ENCODE data around the gene IFITM10. TPM values are rescaled to one million over a fixed set of nuclear protein-coding genes. Genes with fewer than 3 reads are reported as not detected.

IFITM10 gene
- total RNA-seq, 1 donor from 2014 or later: 0.12 TPM

- intact Hi-C loops (cut with micrococcal nuclease): no loop called here
- Mint-ChIP-seq H3K4me3 (peak overlapping the region; percentile 63), H3K4me1 (peaks cover 31% of the 10 kb centered on the region), H3K27ac (peak overlapping the region; percentile 5), H3K36me3 (ENCODE audit: low read depth) (peaks cover 2% of the 10 kb centered on the region), H3K27me3 (no peaks in the 10 kb centered on the region), H3K9me3 (no peaks in the 10 kb centered on the region)
- no peak for DNase-seq
Measured at GRCh38 chr11:1762537-1763302, 12.3 kb upstream of the IFITM10 start.

GRCh38 chr11:1761857-1762536, 11.6 kb upstream of the IFITM10 start:
- Mint-ChIP-seq H3K4me3 (peak overlapping the region; percentile 63), H3K4me1 (peaks cover 37% of the 10 kb centered on the region), H3K36me3 (ENCODE audit: low read depth) (peaks cover 2% of the 10 kb centered on the region), H3K9me3 (no peaks in the 10 kb centered on the region), H3K27ac (peak overlapping the region; percentile 5), H3K27me3 (no peaks in the 10 kb centered on the region)
- DNase-seq: no peak
- intact Hi-C loops (cut with micrococcal nuclease): no loop called here

DNA sequence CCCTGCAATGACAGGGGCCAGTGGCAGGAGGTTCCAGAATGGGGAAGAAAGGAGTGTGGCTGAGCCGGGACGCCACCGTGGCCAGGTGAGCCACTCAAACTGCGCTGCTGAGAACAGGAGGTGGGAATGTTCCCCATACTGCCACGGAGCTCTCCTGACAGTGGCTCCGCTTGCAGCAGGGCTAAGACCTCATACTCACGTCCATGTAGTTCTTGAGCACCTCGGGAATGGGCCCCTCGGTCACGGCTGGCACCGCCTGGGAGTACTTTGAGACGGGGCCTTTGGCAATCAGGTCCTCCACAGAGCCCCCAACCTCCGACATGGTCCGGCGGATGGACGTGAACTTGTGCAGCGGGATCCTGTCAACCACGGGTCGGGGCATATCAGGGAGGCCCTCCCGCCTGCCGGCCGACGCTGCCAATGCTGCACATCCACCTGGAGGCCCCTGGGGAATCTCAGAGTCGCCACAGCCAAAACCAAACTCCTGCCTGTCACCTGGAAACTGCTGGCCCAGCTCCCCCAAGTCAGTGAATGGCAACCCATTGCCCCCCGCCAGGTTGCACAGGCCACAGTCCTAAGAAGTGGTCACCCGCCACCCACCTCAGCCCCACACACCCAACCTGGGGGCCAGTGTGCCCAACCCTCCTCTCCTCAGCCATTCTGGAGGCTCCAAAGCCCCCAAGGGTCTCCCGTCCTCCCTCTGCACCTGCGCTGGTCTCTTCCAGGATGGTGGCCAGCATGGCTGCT, 10.9 kb upstream of the IFITM10 start:
- intact Hi-C loops (cut with micrococcal nuclease): no loop called here
- H3K27ac Mint-ChIP-seq: no peak overlapping the region
- H3K4me1 Mint-ChIP-seq: peaks cover 42% of the 10 kb centered on the region
- peaks cover 3% of the 10 kb centered on the region for H3K36me3 Mint-ChIP-seq (ENCODE audit: low read depth)
- peak overlapping the region; percentile 63 for H3K4me3 Mint-ChIP-seq
- H3K9me3 Mint-ChIP-seq: no peaks in the 10 kb centered on the region
- DNase-seq: no peak
- H3K27me3 Mint-ChIP-seq: no peaks in the 10 kb centered on the region

DNA sequence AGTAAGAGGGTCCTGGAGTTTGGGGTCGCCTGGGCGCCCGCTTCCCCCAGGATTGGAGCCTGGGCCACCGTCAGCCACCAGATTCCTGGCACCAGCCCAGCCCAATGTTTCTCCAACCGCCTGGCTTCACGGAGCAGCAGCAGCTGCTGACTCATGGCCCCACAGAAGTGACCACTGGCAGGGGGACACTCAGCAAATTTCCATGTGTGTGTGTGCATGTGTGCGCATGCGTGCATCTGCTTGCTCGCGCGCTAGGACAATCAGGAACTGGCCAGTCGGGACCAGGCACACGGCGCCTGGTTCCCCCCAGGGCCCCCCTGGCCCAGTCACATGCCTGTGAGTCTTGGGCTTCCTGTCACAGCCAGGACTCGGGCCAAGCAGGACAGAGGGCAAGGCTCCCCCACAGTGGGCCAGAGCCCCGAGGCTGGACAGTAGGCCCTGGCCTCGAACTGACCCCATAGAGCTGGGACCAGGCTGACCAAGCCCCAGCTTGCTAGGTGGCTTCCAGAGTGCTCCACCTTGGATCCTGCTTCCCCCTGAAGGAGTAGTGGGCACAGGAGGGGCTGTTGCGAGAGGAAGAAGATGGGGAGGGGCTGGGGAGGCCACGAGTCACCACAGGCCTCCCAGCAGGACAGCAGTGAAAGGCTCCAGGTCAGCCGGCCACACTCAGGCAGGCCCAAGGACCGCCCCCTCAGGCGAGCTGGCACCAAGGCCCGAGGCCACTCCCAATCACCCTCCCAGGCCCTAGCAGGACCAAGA, 10.1 kb upstream of the IFITM10 start:
- Mint-ChIP-seq H3K4me3 (no peak overlapping the region), H3K36me3 (ENCODE audit: low read depth) (peaks cover 4% of the 10 kb centered on the region), H3K9me3 (no peaks in the 10 kb centered on the region), H3K27ac (no peak overlapping the region), H3K27me3 (no peaks in the 10 kb centered on the region), H3K4me1 (peaks cover 47% of the 10 kb centered on the region)
- intact Hi-C loops (cut with micrococcal nuclease): no loop called here
- no peak for DNase-seq

GRCh38 chr11:1759851-1760220, 9.4 kb upstream of the IFITM10 start:
- H3K4me3 Mint-ChIP-seq: no peak overlapping the region
- H3K27ac Mint-ChIP-seq: no peak overlapping the region
- intact Hi-C loops (cut with micrococcal nuclease): loop anchor here (2.0 kb wide), 1 partner anchor 93 kb away; the partner anchor contains the start of gene LSP1
- peaks cover 52% of the 10 kb centered on the region for H3K4me1 Mint-ChIP-seq
- DNase-seq: no peak
- H3K9me3 Mint-ChIP-seq: no peaks in the 10 kb centered on the region
- no peaks in the 10 kb centered on the region for H3K27me3 Mint-ChIP-seq
- H3K36me3 Mint-ChIP-seq (ENCODE audit: low read depth): peaks cover 5% of the 10 kb centered on the region

GRCh38 chr11:1759151-1759850, 8.9 kb upstream of the IFITM10 start:
- Mint-ChIP-seq H3K27ac (peak overlapping the region; percentile 91), H3K4me3 (peak overlapping the region; percentile 79), H3K36me3 (ENCODE audit: low read depth) (peaks cover 9% of the 10 kb centered on the region), H3K27me3 (no peaks in the 10 kb centered on the region), H3K4me1 (peaks cover 54% of the 10 kb centered on the region), H3K9me3 (no peaks in the 10 kb centered on the region)
- no peak for DNase-seq
- intact Hi-C loops (cut with micrococcal nuclease): loop anchor here (2.0 kb wide), 1 partner anchor 94 kb away; the partner anchor contains the start of gene LSP1

- intact Hi-C loops (cut with micrococcal nuclease): loop anchor here (2.0 kb wide), 1 partner anchor 94 kb away; the partner anchor contains the start of gene LSP1
- H3K27me3 Mint-ChIP-seq: no peaks in the 10 kb centered on the region
- H3K9me3 Mint-ChIP-seq: no peaks in the 10 kb centered on the region
- peaks cover 9% of the 10 kb centered on the region for H3K36me3 Mint-ChIP-seq (ENCODE audit: low read depth)
- H3K4me3 Mint-ChIP-seq: peak overlapping the region; percentile 79
- H3K4me1 Mint-ChIP-seq: peaks cover 52% of the 10 kb centered on the region
- DNase-seq: no peak
- peak overlapping the region; percentile 91 for H3K27ac Mint-ChIP-seq
Measured at GRCh38 chr11:1758611-1759150, 8.3 kb upstream of the IFITM10 start.

- peaks cover 53% of the 10 kb centered on the region for H3K4me1 Mint-ChIP-seq
- H3K9me3 Mint-ChIP-seq: no peaks in the 10 kb centered on the region
- peak overlapping the region; percentile 79 for H3K4me3 Mint-ChIP-seq
- no peaks in the 10 kb centered on the region for H3K27me3 Mint-ChIP-seq
- peak overlapping the region; percentile 91 for H3K27ac Mint-ChIP-seq
- intact Hi-C loops (cut with micrococcal nuclease): loop anchor here (2.0 kb wide), 1 partner anchor 95 kb away; the partner anchor contains the start of gene LSP1
- peak; percentile 86 for DNase-seq
- peaks cover 12% of the 10 kb centered on the region for H3K36me3 Mint-ChIP-seq (ENCODE audit: low read depth)
Measured at GRCh38 chr11:1757861-1758610, 7.6 kb upstream of the IFITM10 start.

GRCh38 chr11:1756791-1757771, 6.7 kb upstream of the IFITM10 start:
- peaks cover 13% of the 10 kb centered on the region for H3K36me3 Mint-ChIP-seq (ENCODE audit: low read depth)
- intact Hi-C loops (cut with micrococcal nuclease): no loop called here
- H3K9me3 Mint-ChIP-seq: no peaks in the 10 kb centered on the region
- no peak for DNase-seq
- peak overlapping the region; percentile 79 for H3K4me3 Mint-ChIP-seq
- peak overlapping the region; percentile 91 for H3K27ac Mint-ChIP-seq
- H3K27me3 Mint-ChIP-seq: no peaks in the 10 kb centered on the region
- peaks cover 47% of the 10 kb centered on the region for H3K4me1 Mint-ChIP-seq

DNA sequence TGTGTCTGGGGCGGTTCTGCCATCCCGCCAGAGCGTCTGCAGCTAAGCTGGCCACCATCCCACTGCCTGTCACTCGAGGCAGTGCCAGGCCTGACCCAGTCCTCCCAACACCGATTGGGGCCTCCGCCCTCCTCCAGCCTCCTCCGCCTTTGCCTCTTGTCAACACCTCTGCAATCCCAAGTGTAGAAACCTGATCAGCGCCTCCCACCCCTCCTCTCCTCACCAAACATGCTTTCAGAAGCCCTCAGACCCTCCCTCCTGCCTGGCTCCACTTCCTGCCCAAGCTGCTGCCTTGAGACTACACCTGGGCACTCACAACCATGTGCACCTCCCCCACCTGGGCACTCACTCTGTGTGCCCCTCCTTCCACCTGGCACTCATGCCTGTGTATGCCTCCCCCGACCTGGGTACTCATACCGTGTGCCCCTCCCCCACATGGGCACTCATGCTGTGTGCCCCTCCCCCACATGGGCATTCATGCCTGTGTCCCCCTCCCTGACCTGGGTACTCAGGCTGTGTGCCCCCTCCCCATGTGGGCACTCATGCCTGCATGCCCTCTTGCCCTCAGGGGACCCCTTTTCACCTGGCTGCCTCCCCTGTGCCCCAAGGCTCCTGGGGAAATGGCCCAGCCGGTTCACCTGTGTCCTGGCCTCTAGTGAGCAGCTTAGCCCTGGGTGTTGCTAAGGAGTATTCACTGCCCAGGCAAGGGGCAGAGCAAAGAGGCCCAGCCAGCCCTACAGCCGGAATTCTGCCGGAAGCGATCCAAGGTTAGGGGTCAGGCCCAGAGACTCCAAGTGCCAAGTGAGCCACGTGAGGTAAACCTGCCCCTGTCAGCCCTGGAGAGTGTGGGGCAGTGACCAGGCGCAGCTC, 5.5 kb upstream of the IFITM10 start:
- Mint-ChIP-seq H3K36me3 (ENCODE audit: low read depth) (peaks cover 13% of the 10 kb centered on the region), H3K9me3 (no peaks in the 10 kb centered on the region), H3K27me3 (no peaks in the 10 kb centered on the region), H3K4me3 (peak overlapping the region; percentile 68), H3K4me1 (peaks cover 42% of the 10 kb centered on the region), H3K27ac (peak overlapping the region; percentile 34)
- intact Hi-C loops (cut with micrococcal nuclease): no loop called here
- DNase-seq: peak; percentile 68

DNA sequence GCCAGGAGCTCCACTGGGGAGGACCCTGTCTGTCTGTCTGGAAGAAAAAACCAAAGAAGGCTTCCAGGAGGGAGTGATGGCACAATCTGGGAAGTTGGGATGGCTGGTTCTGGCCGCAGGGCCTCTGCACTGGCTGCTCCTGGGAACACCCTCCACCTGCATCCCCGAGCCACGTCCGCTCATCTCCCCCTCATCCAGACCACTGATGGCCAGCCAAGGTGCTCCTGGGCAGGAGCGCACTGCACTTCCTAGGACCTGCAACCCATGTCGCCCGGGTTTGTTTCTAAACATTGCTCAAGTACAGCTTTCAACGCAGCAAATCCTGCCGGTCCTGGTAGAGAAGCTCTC, 4.9 kb upstream of the IFITM10 start:
- intact Hi-C loops (cut with micrococcal nuclease): no loop called here
- peak overlapping the region; percentile 34 for H3K27ac Mint-ChIP-seq
- H3K9me3 Mint-ChIP-seq: no peaks in the 10 kb centered on the region
- peak overlapping the region; percentile 68 for H3K4me3 Mint-ChIP-seq
- H3K36me3 Mint-ChIP-seq (ENCODE audit: low read depth): peaks cover 13% of the 10 kb centered on the region
- no peak for DNase-seq
- H3K4me1 Mint-ChIP-seq: peaks cover 44% of the 10 kb centered on the region
- peaks cover 3% of the 10 kb centered on the region for H3K27me3 Mint-ChIP-seq

Measured in activated CD4-positive, alpha-beta T cell treated with anti-CD3 and anti-CD28 coated beads, Interleukin-2, amount 10 ng/mL, durations not matched to agents 24 days and 14 days (primary cell).